C4-2B (cell line): Measurements from ENCODE around the gene GRIP1.

Experiments
- H3K27ac ChIP-seq: fragments of 450-650 bp; 2 replicates; pipeline ENCODE4 v1.5.1; 2017
- ZFX ChIP-seq: fragments of 450-650 bp; IDR thresholded peaks from 2 replicates; pipeline ENCODE4 v1.6.1; 2017
- TF ChIP-seq, protein P1 (sequence below): fragments of 450-650 bp; conservative IDR thresholded peaks from 2 replicates; pipeline ENCODE4 v1.5.1; 2017; ENCODE audit warnings: mild to moderate bottlenecking

The GRIP1 gene

DNA sequence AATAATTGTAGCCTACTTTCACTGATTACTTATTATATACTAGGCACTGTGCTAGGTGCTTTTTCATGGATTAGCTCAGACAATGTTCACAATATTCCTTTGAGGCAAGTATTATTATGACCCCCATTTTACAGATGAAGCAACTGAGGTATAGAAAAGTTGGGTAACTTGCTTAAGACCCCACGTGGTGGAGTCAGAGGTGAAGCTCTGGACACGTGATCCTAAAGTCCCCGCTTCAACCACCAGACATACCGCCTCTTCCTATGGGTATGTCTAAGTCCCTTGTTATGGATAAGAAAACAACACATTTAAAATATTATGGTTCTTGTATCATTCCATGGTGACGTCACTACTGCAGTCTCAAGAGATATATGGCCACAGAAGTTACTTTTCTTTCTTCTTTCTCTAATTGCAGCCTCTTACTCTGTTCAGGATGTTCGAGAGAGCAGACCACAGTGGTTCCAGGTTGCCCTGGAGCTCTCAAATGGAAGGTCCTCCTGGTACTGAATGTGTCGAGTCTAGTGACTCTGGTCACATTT lies 218.9 kb downstream of the GRIP1 start:
- TF ChIP-seq, protein P1, sequence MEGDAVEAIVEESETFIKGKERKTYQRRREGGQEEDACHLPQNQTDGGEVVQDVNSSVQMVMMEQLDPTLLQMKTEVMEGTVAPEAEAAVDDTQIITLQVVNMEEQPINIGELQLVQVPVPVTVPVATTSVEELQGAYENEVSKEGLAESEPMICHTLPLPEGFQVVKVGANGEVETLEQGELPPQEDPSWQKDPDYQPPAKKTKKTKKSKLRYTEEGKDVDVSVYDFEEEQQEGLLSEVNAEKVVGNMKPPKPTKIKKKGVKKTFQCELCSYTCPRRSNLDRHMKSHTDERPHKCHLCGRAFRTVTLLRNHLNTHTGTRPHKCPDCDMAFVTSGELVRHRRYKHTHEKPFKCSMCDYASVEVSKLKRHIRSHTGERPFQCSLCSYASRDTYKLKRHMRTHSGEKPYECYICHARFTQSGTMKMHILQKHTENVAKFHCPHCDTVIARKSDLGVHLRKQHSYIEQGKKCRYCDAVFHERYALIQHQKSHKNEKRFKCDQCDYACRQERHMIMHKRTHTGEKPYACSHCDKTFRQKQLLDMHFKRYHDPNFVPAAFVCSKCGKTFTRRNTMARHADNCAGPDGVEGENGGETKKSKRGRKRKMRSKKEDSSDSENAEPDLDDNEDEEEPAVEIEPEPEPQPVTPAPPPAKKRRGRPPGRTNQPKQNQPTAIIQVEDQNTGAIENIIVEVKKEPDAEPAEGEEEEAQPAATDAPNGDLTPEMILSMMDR: no peak
- TF ChIP-seq ZFX: no peak

DNA sequence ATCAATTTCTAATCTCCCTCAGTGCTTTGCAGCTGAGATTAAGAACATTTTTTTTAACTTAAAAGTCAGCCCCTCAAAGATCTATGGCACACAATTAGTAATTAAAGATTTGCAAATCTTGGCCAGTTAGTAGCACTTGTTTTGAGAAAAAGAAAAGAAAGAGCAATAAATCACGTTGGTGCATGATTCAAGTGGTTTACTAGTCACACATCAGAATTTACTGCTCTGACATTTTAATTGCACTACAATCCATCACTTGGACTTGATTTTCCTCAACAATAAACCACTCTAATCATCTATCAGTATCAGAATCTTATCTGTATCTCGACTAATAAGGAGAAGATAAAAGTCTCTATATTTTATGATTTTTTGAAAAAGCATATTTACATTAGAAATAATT lies 222.3 kb downstream of the GRIP1 start:
- TF ChIP-seq, protein P1: no peak
- TF ChIP-seq ZFX: no peak
- no peak overlapping the region for H3K27ac ChIP-seq

More for the DNA sequence above, 218.9 kb downstream of the GRIP1 start:
- H3K27ac ChIP-seq: no peak overlapping the region

DNA sequence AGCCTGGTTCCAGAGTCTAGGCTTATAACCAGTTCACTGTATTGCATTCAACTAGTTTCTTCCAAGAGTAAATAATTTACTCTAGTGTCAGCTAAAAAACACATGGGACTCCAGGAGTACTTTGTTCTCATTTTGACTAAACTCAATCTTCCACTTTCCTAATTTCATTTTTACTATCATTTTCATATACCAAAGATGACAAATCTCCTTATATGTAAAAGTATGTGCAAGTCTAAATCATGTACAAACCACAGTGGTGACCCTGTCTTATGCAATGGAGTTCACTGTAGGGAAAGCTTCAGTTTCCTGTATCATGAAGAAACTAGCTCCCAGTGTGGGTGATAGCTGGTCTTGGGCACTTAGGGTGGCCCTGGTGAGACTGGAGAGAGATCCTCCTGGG lies 225.0 kb downstream of the GRIP1 start:
- no peak overlapping the region for H3K27ac ChIP-seq
- TF ChIP-seq, protein P1: no peak
- no peak for TF ChIP-seq ZFX

DNA sequence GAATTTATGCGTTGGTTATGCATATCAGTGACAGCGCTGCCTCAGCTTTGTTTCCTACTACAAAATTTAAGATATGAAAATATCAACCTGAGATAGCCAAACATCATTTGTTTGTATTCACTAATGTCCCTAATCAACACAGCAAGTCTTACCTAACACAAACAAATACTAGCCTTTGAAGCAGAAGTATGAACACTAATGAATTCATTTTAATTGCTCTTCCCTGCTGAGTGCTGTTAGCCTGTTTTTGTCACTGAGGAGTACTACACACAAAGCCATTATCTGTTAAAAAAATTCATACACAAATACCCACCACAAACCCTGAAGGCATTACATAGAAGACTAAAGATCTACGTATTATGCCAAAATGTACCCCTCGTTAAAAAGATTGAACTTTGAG lies 225.8 kb downstream of the GRIP1 start:
- no peak overlapping the region for H3K27ac ChIP-seq
- no peak for TF ChIP-seq ZFX
- TF ChIP-seq, protein P1: no peak

DNA sequence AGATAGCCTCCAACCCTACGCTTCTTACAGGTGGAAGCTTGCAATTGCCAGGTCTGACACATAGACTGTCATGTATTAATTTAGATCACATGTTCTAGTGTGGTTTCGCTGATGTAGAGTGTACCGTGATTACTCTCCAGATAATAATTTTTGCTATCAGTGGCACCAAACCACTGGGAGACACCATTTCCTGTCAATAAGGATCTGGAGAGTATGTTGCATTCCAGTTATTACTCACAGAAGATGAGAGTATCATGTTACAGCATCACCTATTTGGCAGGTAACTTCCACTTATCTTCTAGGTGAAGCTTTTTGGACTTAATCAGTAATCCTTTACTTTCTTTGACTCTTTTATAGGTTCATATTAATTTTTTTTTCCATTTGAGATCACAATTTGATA lies 229.3 kb downstream of the GRIP1 start:
- TF ChIP-seq, protein P1: no peak
- no peak overlapping the region for H3K27ac ChIP-seq

DNA sequence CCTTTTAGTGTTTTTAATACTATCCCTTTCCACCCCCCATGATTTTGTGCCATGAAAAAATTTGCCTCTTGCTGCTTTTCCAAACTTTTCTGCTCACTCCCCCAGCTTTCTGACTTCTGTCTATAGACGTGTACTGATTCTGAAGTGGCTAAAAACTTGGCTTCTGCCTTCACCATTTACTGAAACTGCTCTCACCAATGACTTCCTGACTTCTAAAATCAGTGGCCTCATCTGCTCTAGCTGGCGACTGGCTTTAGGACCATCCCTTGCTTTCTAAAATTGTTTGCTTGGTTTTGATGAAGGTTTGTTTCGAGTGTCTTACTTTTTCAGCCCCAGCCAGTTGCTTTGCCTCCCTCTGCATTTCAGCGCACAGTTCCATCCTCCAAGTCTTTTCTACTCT lies 231.2 kb downstream of the GRIP1 start:
- H3K27ac ChIP-seq: no peak overlapping the region
- no peak for TF ChIP-seq ZFX
- TF ChIP-seq, protein P1: no peak

DNA sequence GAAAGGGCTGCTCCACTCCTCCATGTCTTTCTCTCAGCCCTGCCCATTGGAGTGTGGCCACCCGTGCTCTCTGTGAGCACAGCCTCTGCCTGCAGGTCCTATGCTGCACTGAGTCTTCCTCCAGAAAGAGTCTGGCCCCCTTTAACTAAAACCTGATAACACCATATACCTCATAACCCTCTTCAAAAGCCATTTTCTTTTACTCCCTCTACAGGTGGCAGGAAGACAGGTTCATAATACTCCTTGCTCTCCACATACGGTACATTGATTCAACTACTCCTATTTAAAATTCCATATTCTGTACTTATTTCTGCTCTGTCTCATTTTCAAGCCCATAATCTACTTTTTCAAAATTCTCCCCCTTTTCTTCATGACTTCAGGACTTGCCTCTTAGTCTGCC lies 232.6 kb downstream of the GRIP1 start:
- no peak overlapping the region for H3K27ac ChIP-seq
- TF ChIP-seq, protein P1: no peak
- TF ChIP-seq ZFX: no peak
